Fibroblast of peridontal ligament (primary cell): ENCODE data around the gene HBQ1.
"Not testable (repeated sequence)": the region's sequence is repeated elsewhere in the genome, so short reads cannot be mapped to it uniquely, and the experiment has no call there.

ENCODE experiments used
- DNase-seq: peaks from one replicate; pipeline ENCODE4 v3.0.0-alpha.2; 2010; ENCODE audit errors: extremely low read depth

The HBQ1 gene

GRCh38 chr16:180101-180675 lies at the start of gene HBQ1:
Gene HBQ1, plus strand, starts transcription at chr16:180459. Its CDS starts 28 bp downstream, at chr16:180487.
- DNase-seq = no peak

DNA sequence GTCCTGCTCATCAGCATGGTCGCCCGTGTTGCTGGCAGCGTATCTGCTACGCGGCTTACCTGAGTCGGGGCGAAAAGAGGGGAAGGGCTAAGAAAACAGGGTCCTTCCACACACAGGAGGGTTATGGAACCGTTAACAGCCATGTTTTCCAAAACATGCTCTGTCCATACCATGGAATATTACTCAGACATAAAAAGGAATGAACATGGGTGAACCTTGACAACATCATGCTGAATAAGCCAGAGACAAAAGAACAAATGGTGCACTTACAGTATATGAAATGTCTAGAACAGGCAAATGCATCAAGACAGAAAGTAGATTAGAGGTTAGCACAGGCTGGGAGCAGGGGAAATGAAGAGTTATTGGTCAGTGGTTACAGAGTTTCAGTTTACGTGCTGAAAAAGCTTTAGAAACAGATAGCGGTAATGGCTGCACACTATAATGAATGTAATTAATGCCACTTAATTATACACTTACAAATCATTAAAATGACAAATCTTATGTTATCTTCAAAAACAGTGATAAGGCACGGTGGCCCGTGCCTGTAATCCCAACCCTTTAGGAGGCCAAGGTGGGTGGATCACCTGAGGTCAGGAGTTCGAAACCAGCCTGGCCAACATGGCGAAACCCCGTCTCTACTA lies 49.6 kb upstream of the HBQ1 start:
- DNase-seq = no peak

GRCh38 chr16:132120-132519 lies 48.1 kb upstream of the HBQ1 start:
- no peak for DNase-seq

- DNase-seq = no peak
Observed at GRCh38 chr16:133716-134115, 46.5 kb upstream of the HBQ1 start.

DNA sequence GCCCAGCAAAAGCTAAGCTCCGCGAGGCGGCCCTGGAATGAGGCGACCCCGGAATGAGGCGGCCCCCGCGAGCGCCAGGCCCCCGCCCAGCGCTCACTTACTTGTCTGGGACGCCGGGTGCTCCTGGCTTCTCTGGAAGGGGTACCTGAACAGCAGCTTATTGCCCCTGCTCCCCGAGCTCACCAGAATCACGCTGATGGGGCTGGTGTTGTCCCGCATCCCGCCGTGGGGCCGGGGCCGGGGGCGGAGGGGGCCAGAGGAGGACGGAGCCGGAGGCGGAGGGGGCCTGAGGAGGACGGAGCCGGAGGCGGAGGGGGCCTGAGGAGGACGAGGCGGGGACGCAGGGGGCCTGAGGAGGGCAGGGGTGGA lies 42.2 kb upstream of the HBQ1 start:
- DNase-seq = peak; percentile 9

DNA sequence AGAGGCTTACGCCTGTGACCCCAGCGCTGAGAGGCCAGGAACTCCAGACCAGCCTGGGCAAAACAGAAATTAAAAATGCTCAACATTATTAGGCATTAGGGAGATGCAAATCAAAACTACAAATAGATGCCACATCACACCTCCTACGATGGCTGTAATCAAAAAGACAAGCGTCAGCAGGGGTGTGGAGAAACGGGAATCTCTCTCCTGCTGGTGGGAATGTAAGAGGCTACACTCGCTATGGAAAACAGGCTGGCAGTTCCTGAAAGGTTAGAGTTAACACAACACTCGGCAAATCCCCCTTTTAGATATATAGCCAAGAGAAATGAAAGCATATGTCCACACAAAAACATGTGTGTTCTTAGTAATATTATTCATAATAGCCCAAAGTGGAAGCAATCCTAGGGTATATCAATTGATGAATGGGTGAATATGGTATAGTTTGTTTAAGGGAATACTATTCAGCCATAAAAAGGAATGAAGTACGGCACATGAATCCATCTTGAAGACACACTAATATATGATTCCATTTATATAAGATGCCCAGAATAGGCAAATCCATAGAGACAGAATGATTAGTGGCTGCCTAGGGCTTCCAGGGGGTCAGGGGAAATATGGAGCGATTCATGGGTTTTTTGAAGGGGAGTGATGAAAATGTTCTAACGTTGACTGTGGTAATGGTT lies 39.9 kb upstream of the HBQ1 start:
- no peak for DNase-seq

DNA sequence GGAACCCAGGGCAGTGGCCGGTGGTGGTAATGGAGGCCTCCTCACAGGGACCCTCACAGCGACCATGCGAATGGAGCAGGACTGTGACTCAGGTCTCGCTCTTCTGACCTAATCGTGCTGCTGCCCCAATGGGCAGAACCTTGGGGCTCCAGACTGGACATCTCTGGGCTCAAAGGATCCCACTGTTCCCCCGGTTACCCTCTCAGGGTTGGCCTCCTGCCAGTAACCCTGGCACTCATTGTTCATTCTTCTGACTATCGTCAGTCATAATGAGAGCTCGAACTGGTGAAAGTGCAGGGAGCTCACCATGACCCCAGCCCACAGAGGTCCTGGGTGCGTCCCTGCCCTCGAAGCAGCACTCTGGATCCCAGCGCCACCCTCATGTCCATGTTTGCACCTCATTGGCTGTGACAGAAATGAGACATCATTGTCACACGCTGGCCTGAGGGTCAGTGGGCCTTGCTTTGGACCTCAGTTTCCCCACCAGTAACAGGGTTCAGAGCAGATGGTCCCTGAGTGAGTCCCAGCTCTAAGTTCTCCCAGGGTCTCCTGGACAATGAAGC lies 37.8 kb upstream of the HBQ1 start:
- no peak for DNase-seq

GRCh38 chr16:143047-143446 lies 37.2 kb upstream of the HBQ1 start:
- DNase-seq = no peak

GRCh38 chr16:143456-143855 lies 36.8 kb upstream of the HBQ1 start:
- no peak for DNase-seq

- DNase-seq = no peak
Observed at GRCh38 chr16:144797-145252, 35.4 kb upstream of the HBQ1 start.

- DNase-seq = no peak
Observed at GRCh38 chr16:146646-147045, 33.6 kb upstream of the HBQ1 start.

- peak; percentile 48 for DNase-seq
Observed at GRCh38 chr16:149024-149660, 31.1 kb upstream of the HBQ1 start.

DNA sequence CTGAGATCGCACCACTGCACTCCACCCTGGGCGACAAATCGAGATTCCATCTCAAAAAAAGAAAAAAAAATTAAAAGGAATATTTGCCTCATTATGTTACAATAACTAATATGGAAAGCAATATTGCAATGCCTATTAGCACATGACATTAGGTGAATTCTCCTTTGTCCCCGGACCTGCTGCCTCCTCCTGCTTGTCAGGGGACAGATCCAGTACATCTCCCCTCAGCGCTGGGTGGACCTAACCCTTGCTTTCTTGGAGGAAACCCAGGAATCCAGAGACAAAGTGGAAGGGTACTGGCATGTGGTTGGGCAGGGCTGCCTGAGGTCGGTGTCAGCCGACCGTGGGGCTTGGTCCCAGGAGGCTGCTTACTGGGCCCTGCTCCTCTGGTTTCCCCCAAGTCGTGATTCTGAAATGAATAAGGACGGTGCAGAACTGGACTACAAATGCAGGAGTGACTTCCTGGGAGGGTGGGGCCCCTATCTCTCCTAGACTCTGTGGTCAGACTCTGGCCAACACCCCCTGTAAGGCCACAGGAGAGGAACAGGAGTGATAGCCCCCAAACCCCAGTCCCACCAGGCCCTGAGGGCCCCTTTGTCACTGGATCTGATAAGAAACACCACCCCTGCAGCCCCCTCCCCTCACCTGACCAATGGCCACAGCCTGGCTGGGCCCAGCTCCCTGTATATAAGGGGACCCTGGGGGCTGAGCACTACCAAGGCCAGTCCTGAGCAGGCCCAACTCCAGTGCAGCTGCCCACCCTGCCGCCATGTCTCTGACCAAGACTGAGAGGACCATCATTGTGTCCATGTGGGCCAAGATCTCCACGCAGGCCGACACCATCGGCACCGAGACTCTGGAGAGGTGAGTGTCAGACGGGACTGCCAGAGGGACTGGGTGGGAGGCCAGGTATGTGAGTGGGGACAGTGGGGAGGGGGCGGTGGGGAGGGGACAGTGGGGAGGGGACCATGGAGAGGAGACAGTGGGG lies 27.8 kb upstream of the HBQ1 start, which contains the start of gene HBZ:
TSS of gene HBZ (plus strand) at position 504 of the 988 bp plus-strand sequence. CDS start at position 770, 266 bp downstream.
- DNase-seq = no peak

- not testable (repeated sequence) for DNase-seq
Observed at GRCh38 chr16:153129-153521, 27.1 kb upstream of the HBQ1 start.

GRCh38 chr16:153550-154216 lies 26.6 kb upstream of the HBQ1 start:
- not testable (repeated sequence) for DNase-seq

DNA sequence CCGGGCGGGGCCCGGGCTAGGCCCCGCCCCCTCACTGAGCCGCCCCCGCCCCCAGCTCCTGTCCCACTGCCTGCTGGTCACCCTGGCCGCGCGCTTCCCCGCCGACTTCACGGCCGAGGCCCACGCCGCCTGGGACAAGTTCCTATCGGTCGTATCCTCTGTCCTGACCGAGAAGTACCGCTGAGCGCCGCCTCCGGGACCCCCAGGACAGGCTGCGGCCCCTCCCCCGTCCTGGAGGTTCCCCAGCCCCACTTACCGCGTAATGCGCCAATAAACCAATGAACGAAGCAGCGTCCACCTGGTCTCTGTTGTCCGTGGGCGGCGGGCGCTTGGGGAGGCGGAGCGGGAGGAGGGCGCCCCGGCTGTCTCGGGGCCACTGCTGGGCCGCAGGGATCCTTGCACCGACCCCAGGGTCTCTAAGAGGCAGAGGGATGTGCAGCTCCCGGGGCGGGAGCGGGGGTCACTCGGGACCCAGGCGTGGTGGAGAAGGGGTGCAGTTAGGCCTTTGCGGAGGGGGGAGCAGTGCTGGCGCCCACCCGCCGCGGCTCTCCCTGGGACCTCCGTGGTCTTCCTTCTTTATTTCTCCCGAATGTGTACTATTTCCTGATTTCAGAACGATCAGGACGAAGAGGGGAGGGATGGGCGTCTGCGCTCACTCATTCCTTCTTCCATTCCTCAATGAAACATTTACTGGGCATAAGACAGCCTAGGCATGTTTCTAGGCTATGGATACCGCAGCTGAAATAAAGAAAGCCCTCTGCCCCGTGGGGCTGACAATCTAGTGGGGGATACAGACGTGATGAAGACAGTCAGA lies 25.8 kb upstream of the HBQ1 start:
- DNase-seq = no peak

- no peak for DNase-seq
Observed at GRCh38 chr16:155031-155398, 25.2 kb upstream of the HBQ1 start.

DNA sequence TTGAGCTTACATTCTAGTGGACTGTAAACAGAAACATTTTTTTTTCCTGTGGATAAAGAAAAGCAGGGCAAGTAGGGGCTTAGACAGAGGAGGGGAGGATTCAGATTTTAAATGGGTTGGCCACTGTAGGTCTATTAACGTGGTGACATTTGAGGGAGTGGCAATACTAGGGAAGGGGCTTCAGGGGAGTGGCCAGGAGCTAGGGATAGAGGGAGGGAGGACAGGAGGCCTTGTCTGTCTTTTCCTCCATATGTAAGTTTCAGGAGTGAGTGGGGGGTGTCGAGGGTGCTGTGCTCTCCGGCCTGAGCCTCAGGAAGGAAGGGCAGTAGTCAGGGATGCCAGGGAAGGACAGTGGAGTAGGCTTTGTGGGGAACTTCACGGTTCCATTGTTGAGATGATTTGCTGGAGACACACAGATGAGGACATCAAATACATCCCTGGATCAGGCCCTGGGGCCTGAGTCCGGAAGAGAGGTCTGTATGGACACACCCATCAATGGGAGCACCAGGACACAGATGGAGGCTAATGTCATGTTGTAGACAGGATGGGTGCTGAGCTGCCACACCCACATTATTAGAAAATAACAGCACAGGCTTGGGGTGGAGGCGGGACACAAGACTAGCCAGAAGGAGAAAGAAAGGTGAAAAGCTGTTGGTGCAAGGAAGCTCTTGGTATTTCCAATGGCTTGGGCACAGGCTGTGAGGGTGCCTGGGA lies 21.0 kb upstream of the HBQ1 start:
- no peak for DNase-seq

DNA sequence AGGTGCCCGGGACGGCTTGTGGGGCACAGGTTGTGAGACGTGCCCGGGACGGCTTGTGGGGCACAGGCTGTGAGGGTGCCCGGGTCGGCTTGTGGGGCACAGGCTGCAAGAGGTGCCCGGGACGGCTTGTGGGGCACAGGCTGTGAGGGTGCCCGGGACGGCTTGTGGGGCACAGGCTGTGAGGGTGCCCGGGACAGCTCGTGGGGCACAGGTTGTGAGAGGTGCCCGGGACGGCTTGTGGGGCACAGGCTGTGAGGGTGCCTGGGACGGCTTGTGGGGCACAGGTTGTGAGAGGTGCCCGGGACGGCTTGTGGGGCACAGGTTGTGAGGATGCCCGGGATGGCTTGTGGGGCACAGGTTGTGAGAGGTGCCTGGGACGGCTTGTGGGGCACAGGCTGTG lies 20.0 kb upstream of the HBQ1 start:
- not testable (repeated sequence) for DNase-seq
